Dedifferentiated amniotic fluid mesenchymal stem cell (primary cell): ENCODE data around the gene ARID3B.
"Not testable (repeated sequence)": the region's sequence is repeated elsewhere in the genome, so short reads cannot be mapped to it uniquely, and the experiment has no call there.

Experiments
- DNase-seq: peaks from one replicate; pipeline ENCODE4 v3.0.0-alpha.2; 2016; ENCODE audit errors: extremely low spot score

Gene ARID3B

GRCh38 chr15:74620636-74621545 is 79.9 kb downstream of the ARID3B start:
- DNase-seq, result peak; percentile 75

GRCh38 chr15:74621546-74621920 is 80.5 kb downstream of the ARID3B start:
- no peak for DNase-seq

GRCh38 chr15:74621936-74622335 is 80.9 kb downstream of the ARID3B start:
- no peak for DNase-seq

- no peak for DNase-seq
Measured at GRCh38 chr15:74622758-74623157, 81.7 kb downstream of the ARID3B start.

- DNase-seq, result no peak
Measured at GRCh38 chr15:74624020-74624602, 83.1 kb downstream of the ARID3B start.

- DNase-seq, result no peak
Measured at GRCh38 chr15:74625693-74626092, 84.7 kb downstream of the ARID3B start.

GRCh38 chr15:74626336-74626735 is 85.3 kb downstream of the ARID3B start:
- no peak for DNase-seq

GRCh38 chr15:74626752-74627692 is 86.0 kb downstream of the ARID3B start:
- no peak for DNase-seq

- no peak for DNase-seq
Measured at GRCh38 chr15:74627766-74628165, 86.7 kb downstream of the ARID3B start.

- DNase-seq, result no peak
Measured at GRCh38 chr15:74628199-74628598, 87.2 kb downstream of the ARID3B start.

GRCh38 chr15:74628949-74629348 is 87.9 kb downstream of the ARID3B start:
- DNase-seq, result no peak

GRCh38 chr15:74629696-74630095 is 88.7 kb downstream of the ARID3B start:
- not testable (repeated sequence) for DNase-seq

- DNase-seq, result no peak
Measured at GRCh38 chr15:74630284-74631086, 89.5 kb downstream of the ARID3B start.

- no peak for DNase-seq
Measured at GRCh38 chr15:74631087-74631385, 90.0 kb downstream of the ARID3B start.

- no peak for DNase-seq
Measured at GRCh38 chr15:74631408-74631807, 90.4 kb downstream of the ARID3B start.

GRCh38 chr15:74631935-74632560 is 91.0 kb downstream of the ARID3B start:
- DNase-seq, result no peak

GRCh38 chr15:74632601-74633000 is 91.6 kb downstream of the ARID3B start:
- no peak for DNase-seq

- no peak for DNase-seq
Measured at GRCh38 chr15:74633781-74634180, 92.8 kb downstream of the ARID3B start.

GRCh38 chr15:74635228-74635627 is 94.2 kb downstream of the ARID3B start:
- peak; percentile 34 for DNase-seq

GRCh38 chr15:74636984-74637383 is 96.0 kb downstream of the ARID3B start:
- no peak for DNase-seq

- DNase-seq, result no peak
Measured at GRCh38 chr15:74641151-74641550, 100.1 kb downstream of the ARID3B start.
